ENCODE data around the gene SYTL5.

The SYTL5 gene

DNA sequence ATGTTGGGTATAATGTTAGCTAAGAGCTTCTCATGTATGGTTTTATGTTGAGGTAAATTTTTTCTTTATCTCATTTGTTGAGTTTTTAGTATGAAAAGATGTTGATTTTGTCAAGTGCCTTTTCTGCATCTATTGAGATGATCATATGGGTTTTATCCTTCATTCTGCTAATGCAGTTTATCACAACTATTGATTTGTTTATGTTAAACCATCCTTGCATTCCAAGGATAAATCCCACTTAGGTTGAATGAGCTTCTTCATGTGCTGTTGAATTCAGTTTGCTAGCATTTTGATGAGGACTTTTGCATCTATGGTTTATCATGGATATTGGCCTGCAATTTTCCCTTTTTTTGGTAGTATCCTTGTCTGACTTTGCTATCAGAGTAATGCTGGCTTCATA lies 93.3 kb downstream of the SYTL5 start:
- DNase-seq: no peak

DNA sequence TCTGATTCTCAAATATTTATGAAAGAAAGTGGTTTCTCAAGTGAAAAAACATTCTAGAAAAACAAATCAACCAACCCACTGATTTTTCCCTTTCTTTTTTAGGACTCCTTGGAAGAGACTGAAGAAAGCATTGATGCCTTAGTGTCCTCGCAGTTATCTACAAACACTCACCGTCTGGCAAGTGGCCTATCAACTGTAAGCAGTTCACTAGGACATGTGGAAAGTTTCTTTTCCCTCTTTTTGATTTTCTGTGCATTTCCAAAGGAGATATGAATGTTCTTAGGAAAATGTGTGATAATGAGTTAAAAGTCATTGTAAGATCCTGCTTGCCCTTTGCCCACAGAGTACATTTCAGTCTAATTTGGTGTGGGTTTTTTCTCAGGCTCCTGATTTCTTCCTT lies 95.9 kb downstream of the SYTL5 start:
- no peak for DNase-seq

GRCh38 chrX:38102875-38103274 lies 96.5 kb downstream of the SYTL5 start:
- DNase-seq: no peak

DNA sequence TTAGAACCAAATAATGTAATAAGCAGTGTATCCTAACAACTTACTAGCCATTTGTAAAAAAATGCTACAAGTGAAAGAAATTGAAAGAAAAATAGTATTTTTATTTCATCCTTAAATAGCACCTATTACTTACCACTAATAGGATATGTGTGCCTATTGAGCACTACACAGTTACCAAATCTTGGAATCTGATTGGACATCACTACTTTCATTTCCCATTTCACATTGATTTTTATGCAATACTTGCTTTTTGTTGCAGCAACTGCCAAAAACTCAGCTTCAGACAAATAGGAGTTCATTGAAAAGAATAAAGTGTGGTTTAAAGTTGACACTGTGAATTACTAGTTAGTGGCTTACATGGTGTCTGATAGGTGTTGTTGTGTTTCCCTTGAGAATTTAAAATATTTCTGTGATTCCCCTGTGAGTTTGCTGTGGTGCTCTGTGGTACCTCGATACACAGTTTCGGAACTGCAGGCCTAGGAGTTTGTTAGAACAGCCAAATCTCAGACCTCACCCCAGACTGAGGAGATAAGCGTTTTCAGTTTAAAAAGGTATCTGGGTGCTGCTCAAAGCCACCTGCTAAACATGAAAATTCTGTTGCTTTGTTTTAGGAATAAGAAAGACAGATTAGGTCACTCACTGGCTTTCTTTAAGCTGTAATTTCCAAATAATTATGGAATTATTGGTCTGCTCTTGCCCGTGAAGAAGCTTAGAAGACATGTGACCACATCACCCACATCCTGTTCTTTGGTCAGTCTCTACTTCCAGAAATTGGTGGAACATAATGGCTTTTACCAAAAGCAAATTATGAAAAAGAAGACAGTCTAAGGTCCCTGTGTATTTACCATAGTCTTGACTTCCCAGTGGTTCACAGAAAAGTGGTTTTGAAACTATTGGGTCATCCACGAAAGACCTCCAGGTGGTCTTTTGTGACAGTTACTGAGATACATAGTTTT lies 97.8 kb downstream of the SYTL5 start:
- DNase-seq: no peak

DNA sequence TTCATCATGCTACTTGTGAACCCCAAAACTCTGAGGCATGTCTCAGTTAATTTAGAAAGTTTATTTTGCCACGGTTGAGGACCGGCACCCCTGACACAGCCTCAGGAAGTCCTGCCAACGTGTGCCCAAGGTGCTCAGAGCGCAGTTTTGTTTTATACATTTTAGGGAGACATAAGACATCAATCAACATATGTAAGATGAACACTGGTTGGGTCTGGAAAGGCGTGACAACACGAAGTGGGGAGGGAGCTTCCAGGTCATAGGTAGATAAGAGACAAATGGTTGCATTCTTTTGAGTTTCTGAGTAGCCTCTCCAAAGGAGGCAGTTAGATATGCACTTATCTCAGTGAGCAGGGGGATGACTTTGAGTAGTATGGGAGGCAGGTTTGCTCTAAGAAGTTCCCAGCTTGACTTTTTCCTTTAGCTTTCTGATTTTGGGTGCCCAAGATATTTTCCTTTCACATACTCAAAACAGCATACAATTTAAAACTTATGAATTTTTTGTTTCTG lies 98.9 kb downstream of the SYTL5 start:
- no peak for DNase-seq

GRCh38 chrX:38106991-38107655 lies 100.8 kb downstream of the SYTL5 start:
- DNase-seq: no peak

GRCh38 chrX:38108364-38108763 lies 102.0 kb downstream of the SYTL5 start:
- no peak for DNase-seq

DNA sequence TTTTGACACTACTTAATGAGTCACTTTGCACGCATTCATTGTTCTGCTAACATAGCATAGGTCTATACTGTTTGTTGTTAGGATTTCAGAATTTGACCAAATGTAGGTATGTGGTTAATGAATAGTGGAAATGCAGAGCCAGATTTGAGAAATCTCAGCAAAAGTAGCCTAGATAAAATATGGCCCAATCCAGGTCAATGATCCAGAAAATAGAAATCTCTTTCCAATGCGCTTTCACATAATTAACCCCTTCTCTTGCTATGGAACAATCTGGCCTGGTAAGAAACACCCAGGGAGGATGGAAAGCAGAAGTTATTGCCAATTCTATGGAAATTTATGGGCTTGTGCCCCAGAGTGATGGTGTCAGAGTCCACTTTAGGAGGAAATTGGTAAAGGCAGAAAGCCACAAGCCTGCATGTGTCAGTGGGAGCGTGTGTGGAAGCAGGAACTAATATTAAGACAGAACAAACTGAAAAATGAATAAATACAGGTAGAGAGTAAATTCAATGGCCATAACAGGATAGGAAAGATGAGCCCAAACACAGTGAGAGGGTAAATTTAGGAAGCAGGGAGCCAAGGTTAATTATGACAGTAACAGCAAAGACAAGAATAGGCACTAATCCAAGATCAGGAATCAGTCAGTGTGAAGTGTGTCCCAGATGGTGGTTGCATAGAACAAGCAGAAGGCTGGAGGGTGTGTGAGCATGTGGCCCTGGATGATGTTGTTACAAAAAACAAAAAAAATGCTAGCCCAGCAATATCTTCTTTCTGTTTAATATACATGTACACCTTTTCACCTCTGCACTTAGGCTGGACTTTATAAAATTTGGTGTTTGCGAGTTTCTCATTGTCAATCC lies 102.9 kb downstream of the SYTL5 start:
- DNase-seq: no peak

DNA sequence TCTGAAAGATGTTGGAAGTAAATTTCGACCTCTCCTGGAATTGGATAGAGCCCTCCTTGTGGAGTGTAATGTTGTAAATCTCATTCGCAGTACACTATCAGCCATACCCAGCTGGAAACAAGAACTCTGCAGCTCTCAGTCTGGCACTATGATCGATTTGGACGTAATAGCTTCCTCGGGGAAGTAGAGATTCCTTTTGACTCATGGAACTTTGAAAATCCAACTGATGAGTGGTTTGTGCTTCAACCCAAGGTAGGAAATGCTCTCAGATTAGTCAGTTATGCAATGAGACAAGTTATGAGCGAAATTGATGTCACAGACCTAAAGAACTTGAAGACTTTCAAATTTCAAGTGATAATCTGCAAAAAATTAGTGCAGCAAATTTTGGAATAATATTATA lies 103.9 kb downstream of the SYTL5 start:
- no peak for DNase-seq

DNA sequence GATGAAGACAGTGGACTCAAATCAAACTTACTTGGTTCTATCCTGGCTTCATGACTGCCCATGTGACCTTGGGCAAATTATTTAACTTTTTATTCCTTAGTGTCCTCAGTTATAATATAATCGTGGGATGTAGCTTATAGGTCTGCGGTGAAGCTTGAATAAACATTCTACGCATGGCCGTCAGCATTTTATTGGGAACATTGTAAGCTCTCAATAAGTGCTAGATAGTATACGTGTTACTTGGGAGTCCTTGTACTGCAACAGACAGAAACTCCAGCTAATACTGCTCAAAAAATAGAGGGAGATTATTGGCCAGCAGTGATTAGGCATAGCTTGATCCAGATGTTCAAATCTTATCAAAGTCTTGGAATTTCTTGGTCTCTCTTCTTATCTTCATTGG lies 104.8 kb downstream of the SYTL5 start:
- no peak for DNase-seq

DNA sequence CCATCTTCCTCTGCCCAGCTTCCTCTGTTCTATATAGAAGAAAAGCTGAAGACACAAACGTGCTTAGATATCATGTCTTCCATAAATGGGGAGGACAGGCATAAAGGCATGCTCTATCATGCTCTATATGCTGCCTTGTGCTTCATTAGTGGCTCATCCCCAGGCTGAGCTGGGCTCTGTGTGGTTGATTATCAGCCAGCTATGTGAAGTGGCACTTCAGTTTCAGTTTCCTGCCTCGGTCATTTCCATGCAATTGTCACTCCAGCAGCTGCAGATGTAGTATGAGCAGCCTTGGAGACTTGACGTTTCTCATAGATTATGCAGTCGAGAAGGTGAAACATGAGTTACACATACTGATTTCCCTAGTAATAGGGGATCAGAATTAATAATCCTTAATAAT lies 106.2 kb downstream of the SYTL5 start:
- DNase-seq: no peak

- no peak for DNase-seq
Measured at GRCh38 chrX:38116706-38117105, 110.4 kb downstream of the SYTL5 start.

- no peak for DNase-seq
Measured at GRCh38 chrX:38117485-38117884, 111.1 kb downstream of the SYTL5 start.

GRCh38 chrX:38124000-38124399 lies 117.6 kb downstream of the SYTL5 start:
- DNase-seq: no peak

GRCh38 chrX:38126179-38126578 lies 119.8 kb downstream of the SYTL5 start:
- DNase-seq: no peak

DNA sequence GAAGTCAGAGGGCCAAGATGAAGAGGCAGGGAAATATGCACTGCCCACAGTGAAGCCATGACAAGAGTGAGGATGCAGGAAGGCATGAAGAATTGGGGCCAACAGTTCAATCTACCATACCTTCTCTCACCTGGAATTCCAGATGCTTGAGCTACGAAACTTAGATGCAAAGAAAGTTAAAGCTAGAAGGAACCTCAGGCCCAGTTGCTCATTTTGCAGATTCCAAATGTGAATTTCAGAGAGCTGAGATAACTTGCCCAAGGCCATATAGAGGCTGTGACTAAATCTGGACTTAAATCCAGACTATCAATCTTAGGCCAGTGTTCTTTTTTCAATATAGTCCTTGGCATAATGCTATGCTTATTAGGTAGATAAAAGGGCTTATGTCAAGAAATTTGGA lies 121.6 kb downstream of the SYTL5 start:
- no peak for DNase-seq

DNA sequence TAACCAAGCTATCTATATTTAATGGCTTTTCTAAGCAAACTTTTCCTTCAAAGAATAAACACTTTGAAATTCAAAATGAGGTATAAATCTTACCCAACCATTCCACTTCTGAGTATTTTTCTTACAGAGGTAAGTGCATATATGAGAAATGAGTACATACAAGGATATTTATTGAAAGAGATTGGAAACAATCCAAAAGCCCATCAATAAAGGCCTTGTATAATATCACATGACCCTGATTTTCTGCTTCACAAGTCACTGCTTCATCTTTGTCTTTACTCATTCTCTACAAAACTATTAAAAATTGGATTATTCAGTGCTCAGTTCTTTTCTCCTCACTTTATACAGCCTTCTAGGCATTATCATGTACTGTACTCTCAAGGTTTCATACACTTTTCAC lies 123.0 kb downstream of the SYTL5 start:
- DNase-seq: no peak

DNA sequence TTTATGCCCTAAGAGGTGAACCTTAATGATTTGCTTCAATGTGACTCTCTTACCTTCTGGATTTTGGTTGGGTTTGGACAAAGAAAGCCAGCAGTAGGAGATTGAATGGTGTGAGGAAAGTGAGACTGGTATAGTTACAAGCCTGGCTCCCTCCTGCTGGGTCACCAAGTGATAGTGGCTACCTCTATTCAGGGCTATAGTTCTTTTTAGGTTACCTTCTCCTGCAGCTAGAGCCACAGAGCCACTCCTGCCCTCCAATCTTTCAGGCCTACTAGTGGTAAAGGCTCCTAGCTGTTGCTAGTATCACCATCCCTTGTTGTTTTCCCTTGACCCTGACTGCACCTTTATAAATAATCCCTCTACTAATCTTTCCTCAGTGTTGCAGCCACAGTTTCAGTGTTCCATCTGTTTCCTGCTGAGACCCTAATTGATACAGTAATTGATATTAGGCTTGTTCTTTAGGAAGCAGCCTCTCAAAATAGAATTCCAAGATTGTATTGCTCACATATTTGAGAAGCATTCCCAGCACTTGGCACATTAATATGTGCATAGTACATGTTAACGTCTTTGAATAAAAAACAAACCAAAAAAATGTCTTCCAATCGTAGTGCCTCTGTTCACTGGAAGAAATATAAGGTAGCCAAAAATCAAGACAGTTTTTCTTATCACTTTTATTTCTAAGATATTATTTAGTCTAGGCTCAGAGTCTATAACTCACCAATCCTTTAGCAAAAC lies 132.0 kb downstream of the SYTL5 start:
- no peak for DNase-seq

DNA sequence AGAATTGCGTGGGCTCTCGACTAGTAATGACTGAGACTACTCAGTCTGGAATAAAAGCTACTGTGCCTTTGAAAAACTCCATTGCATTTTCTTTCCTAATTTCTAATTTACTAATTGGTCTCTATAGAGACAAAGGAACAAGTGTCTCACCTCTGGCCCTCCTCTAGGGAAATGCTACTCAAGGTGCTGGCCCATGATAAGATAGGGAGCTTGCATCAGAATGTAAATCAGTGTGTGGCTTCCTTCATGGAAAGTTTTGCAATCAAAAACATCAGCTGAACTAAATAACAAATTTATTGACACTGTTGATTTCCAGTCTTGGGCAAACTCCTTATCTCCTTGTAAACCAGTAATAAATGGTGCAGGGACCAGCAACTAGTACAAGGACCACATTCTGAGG lies 132.5 kb downstream of the SYTL5 start:
- DNase-seq: no peak

DNA sequence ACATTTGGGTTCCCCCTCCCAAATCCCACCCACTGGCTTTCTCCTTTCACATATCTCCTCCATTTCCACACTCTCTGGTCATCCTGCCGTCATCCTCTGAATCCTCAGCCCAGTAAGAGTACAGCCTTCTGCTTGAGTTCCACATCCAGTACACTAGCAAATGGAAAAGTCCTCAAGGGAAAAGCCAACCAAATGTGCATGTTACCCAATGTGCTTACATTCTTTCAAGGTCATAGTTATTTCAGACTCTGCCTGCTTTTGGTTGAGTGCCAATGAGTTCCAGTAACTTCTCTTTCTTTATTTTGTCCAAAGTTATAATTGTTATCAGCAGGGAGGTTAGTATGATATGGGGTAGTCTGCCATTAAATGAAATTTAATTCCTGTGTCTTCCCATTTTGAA lies 136.3 kb downstream of the SYTL5 start:
- DNase-seq: no peak

- DNase-seq: no peak
Measured at GRCh38 chrX:38149016-38149415, 142.7 kb downstream of the SYTL5 start.

DNA sequence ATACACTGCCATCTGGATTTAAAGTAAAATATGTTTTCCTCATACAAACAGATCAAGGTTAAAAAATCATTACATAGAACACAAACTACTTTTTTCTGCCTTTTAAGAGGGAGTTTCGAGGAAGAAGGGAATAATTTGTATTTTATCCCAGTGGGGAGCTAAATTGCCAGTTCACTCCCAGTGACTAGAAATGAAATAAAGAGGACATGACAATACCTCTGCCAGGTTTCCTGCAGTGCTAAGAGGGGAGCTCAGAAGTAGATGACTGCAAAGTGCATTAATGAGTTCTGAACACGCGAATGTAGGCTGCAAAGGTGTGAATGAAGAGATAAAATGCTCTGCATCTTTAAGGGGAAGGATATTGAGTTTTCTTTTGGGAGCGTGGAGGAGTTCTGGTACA lies 144.6 kb downstream of the SYTL5 start:
- no peak for DNase-seq

GRCh38 chrX:38151441-38151840 lies 145.1 kb downstream of the SYTL5 start:
- DNase-seq: no peak

Data from SW 1271 (cell line).